ENCODE results near the gene CD177.

GRCh38 chr19:43337737-43338136 lies 15.7 kb upstream of the CD177 start:
- TF ChIP-seq POLR2A (IDR thresholded peaks at IDR 0.05) (no peak), CTCF (IDR thresholded peaks at IDR 0.05) (no peak), POLR2AphosphoS5 (IDR thresholded peaks at IDR 0.05) (no peak)
